ENCODE data around the gene HHAT.

The HHAT gene

GRCh38 chr1:210553711-210554110, 225.0 kb downstream of the HHAT start:
- no peak for DNase-seq (ENCODE audit: low read depth)

GRCh38 chr1:210554382-210554781, 225.7 kb downstream of the HHAT start:
- DNase-seq (ENCODE audit: low read depth), result no peak

GRCh38 chr1:210556475-210556874, 227.8 kb downstream of the HHAT start:
- DNase-seq (ENCODE audit: low read depth), result no peak

GRCh38 chr1:210557426-210558077, 228.8 kb downstream of the HHAT start:
- no peak for DNase-seq (ENCODE audit: low read depth)

GRCh38 chr1:210558302-210558701, 229.6 kb downstream of the HHAT start:
- DNase-seq (ENCODE audit: low read depth), result no peak

GRCh38 chr1:210565306-210565705, 236.6 kb downstream of the HHAT start:
- no peak for DNase-seq (ENCODE audit: low read depth)

- no peak for DNase-seq (ENCODE audit: low read depth)
These were observed 239.9 kb downstream of the HHAT start for GRCh38 chr1:210568631-210569030.

- no peak for DNase-seq (ENCODE audit: low read depth)
These were observed 241.4 kb downstream of the HHAT start for GRCh38 chr1:210570116-210570515.

- no peak for DNase-seq (ENCODE audit: low read depth)
These were observed 242.9 kb downstream of the HHAT start for GRCh38 chr1:210571356-210572284.

- no peak for DNase-seq (ENCODE audit: low read depth)
These were observed 244.4 kb downstream of the HHAT start for GRCh38 chr1:210573141-210573540.

- DNase-seq (ENCODE audit: low read depth), result no peak
These were observed 253.7 kb downstream of the HHAT start for GRCh38 chr1:210582205-210582970.

GRCh38 chr1:210584439-210585113, 255.9 kb downstream of the HHAT start:
- peak; percentile 9 for DNase-seq (ENCODE audit: low read depth)

GRCh38 chr1:210586771-210587170, 258.1 kb downstream of the HHAT start:
- DNase-seq (ENCODE audit: low read depth), result no peak

GRCh38 chr1:210587566-210587965, 258.9 kb downstream of the HHAT start:
- no peak for DNase-seq (ENCODE audit: low read depth)

- DNase-seq (ENCODE audit: low read depth), result no peak
These were observed 259.7 kb downstream of the HHAT start for GRCh38 chr1:210588357-210588756.

GRCh38 chr1:210588946-210589345, 260.2 kb downstream of the HHAT start:
- no peak for DNase-seq (ENCODE audit: low read depth)

GRCh38 chr1:210591214-210591613, 262.5 kb downstream of the HHAT start:
- DNase-seq (ENCODE audit: low read depth), result no peak

GRCh38 chr1:210594605-210595004, 265.9 kb downstream of the HHAT start:
- DNase-seq (ENCODE audit: low read depth), result no peak

GRCh38 chr1:210596641-210597040, 267.9 kb downstream of the HHAT start:
- DNase-seq (ENCODE audit: low read depth), result no peak

- no peak for DNase-seq (ENCODE audit: low read depth)
These were observed 268.9 kb downstream of the HHAT start for GRCh38 chr1:210597555-210598134.

- no peak for DNase-seq (ENCODE audit: low read depth)
These were observed 269.5 kb downstream of the HHAT start for GRCh38 chr1:210598135-210598652.
